CD4-positive, alpha-beta T cell (primary cell): ENCODE results near the gene FOLR2. TPM values are rescaled to one million over a fixed set of nuclear protein-coding genes. Genes with fewer than 3 reads are reported as not detected.

Experiments
- ATAC-seq: fragments of 200-7000 bp; cut with Tn5 transposase; one replicate; pipeline ENCODE4 v1.10.0; 2022; ENCODE audit warnings: mild to moderate bottlenecking; ENCODE audit not compliant: poor library complexity
- CTCF ChIA-PET: fragments of 350-600 bp; sonication (Branson Sonifier 250); formaldehyde crosslinking; loops from one replicate; lab custom pipeline; 2021; ENCODE audit warnings: antibody characterized with exemption, inconsistent platforms; lab: Charles Lee
- POLR2A ChIA-PET: fragments of 350-600 bp; sonication (Branson Sonifier 250); formaldehyde crosslinking; loops from one replicate; lab custom pipeline; 2021; ENCODE audit warnings: antibody characterized with exemption, inconsistent platforms; lab: Charles Lee
- DNase-seq, 14 experiments: peaks; one replicate each; pipeline ENCODE4 v3.0.0-alpha.2; 2013 to 2020; ENCODE audit warnings: mixed read lengths in 2 of 14
- H3K27ac ChIP-seq, 2 donors: one replicate each; pipeline versions ENCODE4 v1.5.1 to v1.7.0; 2013; ENCODE audit warnings: low read length in 2 of 2, low read depth in 1 of 2, mild to moderate bottlenecking in 1 of 2
- H3K27me3 ChIP-seq, 2 experiments: 1 replicate in 1 of 2; 2 replicates in 1 of 2; pipeline versions ENCODE4 v1.6.1 to v1.7.0; 2013; ENCODE audit warnings: low read length in 2 of 2, control low read depth in 1 of 2, mild to moderate bottlenecking in 1 of 2, moderate library complexity in 1 of 2; ENCODE audit not compliant: insufficient read depth in 2 of 2, control insufficient read depth in 1 of 2
- H3K36me3 ChIP-seq: one replicate; pipeline ENCODE4 v1.6.1; 2013; ENCODE audit warnings: low read length, control low read depth; ENCODE audit not compliant: insufficient read depth
- H3K4me1 ChIP-seq: one replicate; pipeline ENCODE4 v1.6.1; 2013; ENCODE audit warnings: low read length, control low read depth; ENCODE audit not compliant: insufficient read depth
- H3K4me3 ChIP-seq: one replicate; pipeline ENCODE4 v1.5.1; 2013; ENCODE audit warnings: mild to moderate bottlenecking, low read length, moderate library complexity
- H3K9me3 ChIP-seq, 2 experiments: 1 replicate in 1 of 2; 2 replicates in 1 of 2; pipeline versions ENCODE4 v1.6.1 to v1.7.0; 2013; ENCODE audit warnings: low read length in 2 of 2, mild to moderate bottlenecking in 2 of 2, control low read depth in 1 of 2, moderate library complexity in 1 of 2; ENCODE audit not compliant: control insufficient read depth in 1 of 2, insufficient read depth in 1 of 2
- H3K27ac Mint-ChIP-seq: one replicate; pipeline ENCODE4 v1.8.0; 2020; ENCODE audit warnings: mixed read lengths
- H3K27me3 Mint-ChIP-seq: one replicate; pipeline ENCODE4 v1.8.0; 2021; ENCODE audit warnings: mixed read lengths
- H3K36me3 Mint-ChIP-seq: one replicate; pipeline ENCODE4 v1.8.0; 2021; ENCODE audit warnings: low read depth, mixed read lengths
- H3K4me1 Mint-ChIP-seq: one replicate; pipeline ENCODE4 v1.8.0; 2021; ENCODE audit warnings: low read depth, mixed read lengths
- H3K4me3 Mint-ChIP-seq: one replicate; pipeline ENCODE4 v1.8.0; 2020; ENCODE audit warnings: mild to moderate bottlenecking, mixed read lengths
- H3K9me3 Mint-ChIP-seq: one replicate; pipeline ENCODE4 v1.8.0; 2020; ENCODE audit warnings: mixed read lengths
- intact Hi-C, 2 experiments: fragments of 100-400 bp; cut with DNase I in 1 of 2; cut with micrococcal nuclease in 1 of 2; formaldehyde crosslinking; loops; one replicate each; pipeline versions ENCODE4 v1.15.1 to v1.9.0; 2023 to 2025; cut with DNase I, micrococcal nuclease
- total RNA-seq, 174 experiments: library from RNA in 2 of 174; stranded (reverse) in 2 of 174; gene quantifications; one replicate each; pipeline ENCODE4 v1.2.3 and lab custom pipeline; 2021 to 2026
- TF ChIP-seq, protein P1 (sequence below): fragments of 200-600 bp; IDR thresholded peaks from one replicate; pipeline ENCODE4 v1.8.0; 2022; ENCODE audit warnings: antibody characterized with exemption, mild to moderate bottlenecking

The FOLR2 gene
- total RNA-seq, 2 experiments from 2014 or later, result not detected

- ATAC-seq, result peak; percentile 27
- Mint-ChIP-seq H3K27me3 (no peaks in the 10 kb centered on the region), H3K9me3 (no peaks in the 10 kb centered on the region), H3K4me1 (peaks cover 32% of the 10 kb centered on the region), H3K27ac (peak overlapping the region; percentile 95), H3K36me3 (peaks cover 19% of the 10 kb centered on the region), H3K4me3 (peak overlapping the region; percentile 98)
- ChIA-PET POLR2A (interaction anchor here (0.6 to 3.8 kb wide), 13 partner anchors 10 to 1423 kb away, joined by 3 to 29 read pairs (median 4); partner anchors contain the start of genes ANAPC15, CLPB, RNF121 and XNDC1N), CTCF (interaction anchor here (1.0 to 1.9 kb wide), 4 partner anchors 12 to 207 kb away, joined by 3 to 4 read pairs (median 4); no protein-coding TSS in a partner anchor)
- Histone ChIP-seq H3K27ac (peak overlapping the region; percentile 52 to 77), H3K36me3 (peaks cover 12% of the 10 kb centered on the region), H3K4me1 (peaks cover 31% of the 10 kb centered on the region), H3K4me3 (peak overlapping the region; percentile 91), H3K27me3 (no peaks in the 10 kb centered on the region), H3K9me3 (no peaks in the 10 kb centered on the region)
- TF ChIP-seq, protein P1, sequence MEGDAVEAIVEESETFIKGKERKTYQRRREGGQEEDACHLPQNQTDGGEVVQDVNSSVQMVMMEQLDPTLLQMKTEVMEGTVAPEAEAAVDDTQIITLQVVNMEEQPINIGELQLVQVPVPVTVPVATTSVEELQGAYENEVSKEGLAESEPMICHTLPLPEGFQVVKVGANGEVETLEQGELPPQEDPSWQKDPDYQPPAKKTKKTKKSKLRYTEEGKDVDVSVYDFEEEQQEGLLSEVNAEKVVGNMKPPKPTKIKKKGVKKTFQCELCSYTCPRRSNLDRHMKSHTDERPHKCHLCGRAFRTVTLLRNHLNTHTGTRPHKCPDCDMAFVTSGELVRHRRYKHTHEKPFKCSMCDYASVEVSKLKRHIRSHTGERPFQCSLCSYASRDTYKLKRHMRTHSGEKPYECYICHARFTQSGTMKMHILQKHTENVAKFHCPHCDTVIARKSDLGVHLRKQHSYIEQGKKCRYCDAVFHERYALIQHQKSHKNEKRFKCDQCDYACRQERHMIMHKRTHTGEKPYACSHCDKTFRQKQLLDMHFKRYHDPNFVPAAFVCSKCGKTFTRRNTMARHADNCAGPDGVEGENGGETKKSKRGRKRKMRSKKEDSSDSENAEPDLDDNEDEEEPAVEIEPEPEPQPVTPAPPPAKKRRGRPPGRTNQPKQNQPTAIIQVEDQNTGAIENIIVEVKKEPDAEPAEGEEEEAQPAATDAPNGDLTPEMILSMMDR, result no peak
- intact Hi-C loops, result loop anchor here (1.0 to 10.0 kb wide), 12 partner anchors 109 to 1421 kb away; partner anchors contain the start of genes ANAPC15 (in 2 of the 2), ATG16L2 (in 1 of the 2), CLPB (in 1 of the 2) and FCHSD2 (in 1 of the 2)
- peak in 13 of 14 experiments; percentile 26 to 79 (median 48) for DNase-seq
Observed at GRCh38 chr11:72223615-72224563, 7.3 kb downstream of the FOLR2 start.

DNA sequence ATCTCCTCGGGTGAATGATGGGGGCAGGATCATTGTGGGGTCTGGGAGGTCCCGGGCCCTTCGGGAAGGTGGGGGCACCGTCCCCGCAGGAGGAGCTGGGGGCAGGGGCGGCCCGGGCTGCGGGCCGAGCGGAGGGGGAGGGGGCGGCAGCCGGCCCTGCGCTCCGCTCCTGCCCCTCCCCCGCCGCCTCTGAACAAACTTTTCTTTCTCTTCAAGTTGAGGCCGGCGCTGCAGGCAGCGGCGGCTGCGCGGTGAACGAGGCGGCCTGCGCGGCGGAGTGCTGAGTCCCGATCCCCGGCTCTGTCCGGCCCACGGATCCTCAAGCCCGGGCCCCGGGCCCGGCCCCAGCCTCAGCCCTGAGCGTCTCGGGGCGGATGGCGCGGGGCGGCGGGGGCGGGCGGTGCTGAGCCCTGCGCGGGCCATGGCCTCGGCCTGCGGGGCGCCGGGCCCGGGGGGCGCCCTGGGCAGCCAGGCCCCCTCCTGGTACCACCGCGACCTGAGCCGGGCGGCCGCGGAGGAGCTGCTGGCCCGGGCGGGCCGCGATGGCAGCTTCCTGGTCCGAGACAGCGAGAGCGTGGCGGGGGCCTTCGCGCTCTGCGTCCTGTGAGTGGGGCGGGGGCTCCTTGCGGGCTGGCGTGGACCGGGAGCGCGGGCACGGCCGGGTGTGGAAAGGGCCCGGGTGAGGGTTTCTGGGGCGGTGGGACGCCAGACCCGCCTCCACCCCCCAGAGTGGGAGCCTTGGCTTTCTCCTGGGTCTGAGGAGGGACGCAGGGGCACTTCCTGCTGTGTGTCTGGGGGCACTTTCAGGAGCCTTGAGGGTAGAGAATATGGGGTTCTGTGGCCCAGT lies 8.2 kb downstream of the FOLR2 start, which contains the start of gene INPPL1:
Gene INPPL1, plus strand, starts transcription at position 204 of the 847 bp plus-strand sequence. Its CDS starts 218 bp downstream, at position 422.
- H3K27me3 ChIP-seq, result no peaks in the 10 kb centered on the region
- no peak for ATAC-seq
- Mint-ChIP-seq H3K4me1 (peaks cover 32% of the 10 kb centered on the region), H3K27ac (peak within 1 kb of the TSS; percentile 95), H3K27me3 (no peaks in the 10 kb centered on the region), H3K36me3 (peaks cover 28% of the 10 kb centered on the region), H3K9me3 (no peaks in the 10 kb centered on the region), H3K4me3 (peak within 1 kb of the TSS; percentile 98)
- H3K4me1 ChIP-seq, result peaks cover 31% of the 10 kb centered on the region
- H3K4me3 ChIP-seq, result peak within 1 kb of the TSS; percentile 91
- TF ChIP-seq, protein P1, result no peak
- peaks cover 21% of the 10 kb centered on the region for H3K36me3 ChIP-seq
- CTCF ChIA-PET, result interaction anchor here (1.5 kb wide), 1 partner anchor 81 kb away, joined by 4 read pairs; no protein-coding TSS in a partner anchor
- peak within 1 kb of the TSS; percentile 68 to 77 for H3K27ac ChIP-seq
- no peaks in the 10 kb centered on the region for H3K9me3 ChIP-seq
- POLR2A ChIA-PET, result interaction anchor here (0.6 to 3.8 kb wide), 8 partner anchors 10 to 383 kb away, joined by 3 to 29 read pairs (median 4); partner anchors contain the start of genes RNF121 and XNDC1N
- peak in 10 of 14 experiments; percentile 15 to 71 (median 37) for DNase-seq
- intact Hi-C loops, result loop anchor here (2.0 to 10.0 kb wide), 9 partner anchors 110 to 1420 kb away; partner anchors contain the start of genes ANAPC15 (in 1 of the 2), ATG16L2 (in 1 of the 2), CLPB (in 1 of the 2) and FCHSD2 (in 1 of the 2)
